ENCODE data around the gene PXYLP1.

PXYLP1 gene

DNA sequence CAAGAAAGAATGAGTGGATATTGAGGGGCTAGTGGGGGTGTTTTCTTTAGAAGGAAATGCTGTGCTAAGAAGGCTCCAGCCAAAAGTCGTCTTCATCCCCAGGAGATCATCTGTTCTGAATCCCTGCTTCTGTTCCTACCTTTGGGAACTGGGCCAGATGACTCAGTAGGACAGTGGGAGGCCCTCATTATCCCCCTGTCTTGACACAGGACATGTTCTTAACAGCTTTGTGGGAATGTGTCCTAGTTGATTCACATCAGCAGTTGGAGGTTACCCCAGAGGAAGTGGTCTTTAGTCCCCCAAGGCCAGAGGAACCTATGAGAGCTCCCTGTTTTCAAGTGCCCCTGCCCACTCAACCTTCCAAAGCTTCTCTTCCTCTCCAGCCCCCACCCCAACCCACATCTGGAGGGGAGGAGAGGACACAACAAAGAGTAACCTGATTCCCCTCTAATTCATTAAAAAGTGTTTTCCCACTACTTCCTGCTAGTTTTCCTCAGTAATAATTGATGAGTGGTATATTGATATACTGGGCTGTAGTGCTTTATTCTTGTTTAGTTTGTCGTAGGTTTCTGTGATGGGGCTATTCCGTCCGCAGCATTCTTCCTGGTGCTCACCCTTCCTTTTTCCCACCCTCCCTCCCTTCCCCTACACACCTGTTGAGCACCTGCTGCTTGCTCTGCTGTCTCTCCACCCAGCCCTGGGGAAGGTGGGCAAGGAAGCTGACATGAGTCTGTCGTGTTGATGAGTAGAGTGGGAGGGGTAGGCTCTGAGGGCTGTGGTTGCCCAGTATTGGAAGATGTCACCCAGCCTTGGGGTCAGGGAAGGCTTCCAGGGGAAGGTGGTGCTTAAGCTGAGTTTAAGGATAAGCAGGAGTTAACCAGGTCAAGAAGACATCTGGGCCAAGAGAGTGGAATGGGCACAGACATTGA is 9.3 kb downstream of the PXYLP1 start:
- no peak overlapping the region for H3K4me3 ChIP-seq (ENCODE audit: low read depth, low read length)
- no peak for TF ChIP-seq CTCF (IDR thresholded peaks at IDR 0.05)

DNA sequence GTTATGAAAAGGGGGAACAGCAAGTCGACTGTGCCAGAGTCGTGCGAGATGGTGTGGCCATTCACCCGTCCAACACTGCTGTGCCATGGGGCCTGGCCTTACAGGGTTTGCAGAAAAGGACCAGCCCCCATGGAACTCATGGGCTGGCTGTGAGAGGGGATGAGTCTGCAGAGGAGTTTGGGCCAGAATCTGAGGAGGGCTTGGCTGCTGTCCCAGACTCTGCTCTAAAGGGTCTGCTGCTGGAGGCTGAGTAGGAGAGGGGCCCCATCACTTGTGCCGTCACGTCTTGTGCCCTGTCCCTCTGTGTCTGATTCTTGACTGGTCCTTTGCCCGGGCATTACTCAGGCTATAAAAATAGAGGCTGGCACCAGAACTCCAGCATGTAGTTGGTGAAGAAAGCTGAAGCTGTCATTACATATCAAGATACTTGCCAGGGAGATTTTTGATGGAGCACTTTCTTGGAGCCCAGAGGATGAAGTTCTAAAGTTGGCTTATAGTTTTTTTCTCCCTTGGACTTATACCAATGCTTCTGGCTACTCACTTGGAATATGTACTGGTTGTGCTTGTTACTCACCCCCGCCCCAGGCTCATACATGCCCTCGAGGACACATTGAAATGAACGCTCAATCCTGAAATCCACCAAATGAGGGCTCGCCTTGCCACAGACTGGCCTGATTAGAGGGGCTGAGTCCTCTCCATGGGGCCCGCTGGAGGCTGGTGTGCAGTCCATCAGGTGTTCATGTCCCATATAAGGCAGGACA is 10.2 kb downstream of the PXYLP1 start:
- Histone ChIP-seq H2AFZ (no peak overlapping the region), H3K27ac (peak overlapping the region; percentile 21), H3K36me3 (ENCODE audit: control insufficient read depth, insufficient read depth, low read length) (no peaks in the 10 kb centered on the region), H3K79me2 (peaks cover 28% of the 10 kb centered on the region), H3K4me1 (peaks cover 76% of the 10 kb centered on the region), H3K9ac (no peak overlapping the region), H3K27me3 (ENCODE audit: control insufficient read depth, insufficient read depth, low read length) (no peaks in the 10 kb centered on the region), H3K4me2 (ENCODE audit: low read length) (no peak overlapping the region), H3K9me3 (ENCODE audit: control insufficient read depth, low read length) (no peaks in the 10 kb centered on the region), H3K4me3 (ENCODE audit: low read depth, low read length) (no peak overlapping the region)
- no peak for TF ChIP-seq CTCF (IDR thresholded peaks at IDR 0.05)

More for the DNA sequence above, 9.3 kb downstream of the PXYLP1 start:
- H3K79me2 ChIP-seq: peaks cover 28% of the 10 kb centered on the region
- H3K4me2 ChIP-seq (ENCODE audit: low read length): no peak overlapping the region
- no peak overlapping the region for H2AFZ ChIP-seq
- H3K27ac ChIP-seq: peak overlapping the region; percentile 91
- H3K9ac ChIP-seq: no peak overlapping the region
- H3K27me3 ChIP-seq (ENCODE audit: control insufficient read depth, insufficient read depth, low read length): no peaks in the 10 kb centered on the region
- H3K4me1 ChIP-seq: peaks cover 67% of the 10 kb centered on the region
- H3K9me3 ChIP-seq (ENCODE audit: control insufficient read depth, low read length): no peaks in the 10 kb centered on the region
- H3K36me3 ChIP-seq (ENCODE audit: control insufficient read depth, insufficient read depth, low read length): no peaks in the 10 kb centered on the region

GRCh38 chr3:141242377-141243092 is 10.9 kb downstream of the PXYLP1 start:
- H3K79me2 ChIP-seq: peaks cover 31% of the 10 kb centered on the region
- H3K9ac ChIP-seq: no peak overlapping the region
- H3K36me3 ChIP-seq (ENCODE audit: control insufficient read depth, insufficient read depth, low read length): no peaks in the 10 kb centered on the region
- H3K27ac ChIP-seq: peak overlapping the region; percentile 53
- no peak overlapping the region for H3K4me3 ChIP-seq (ENCODE audit: low read depth, low read length)
- no peak overlapping the region for H2AFZ ChIP-seq
- no peaks in the 10 kb centered on the region for H3K27me3 ChIP-seq (ENCODE audit: control insufficient read depth, insufficient read depth, low read length)
- TF ChIP-seq CTCF (IDR thresholded peaks at IDR 0.05): no peak
- H3K4me1 ChIP-seq: peaks cover 74% of the 10 kb centered on the region
- no peaks in the 10 kb centered on the region for H3K9me3 ChIP-seq (ENCODE audit: control insufficient read depth, low read length)
- no peak overlapping the region for H3K4me2 ChIP-seq (ENCODE audit: low read length)

- peaks cover 66% of the 10 kb centered on the region for H3K4me1 ChIP-seq
- no peak for TF ChIP-seq CTCF (IDR thresholded peaks at IDR 0.05)
- H2AFZ ChIP-seq: peak overlapping the region; percentile 23
- H3K27me3 ChIP-seq (ENCODE audit: control insufficient read depth, insufficient read depth, low read length): no peaks in the 10 kb centered on the region
- peak overlapping the region; percentile 53 for H3K27ac ChIP-seq
- H3K4me3 ChIP-seq (ENCODE audit: low read depth, low read length): no peak overlapping the region
- H3K9ac ChIP-seq: no peak overlapping the region
- no peaks in the 10 kb centered on the region for H3K36me3 ChIP-seq (ENCODE audit: control insufficient read depth, insufficient read depth, low read length)
- no peaks in the 10 kb centered on the region for H3K9me3 ChIP-seq (ENCODE audit: control insufficient read depth, low read length)
- peaks cover 31% of the 10 kb centered on the region for H3K79me2 ChIP-seq
- H3K4me2 ChIP-seq (ENCODE audit: low read length): no peak overlapping the region
Observed at GRCh38 chr3:141243271-141243707, 11.7 kb downstream of the PXYLP1 start.

Measured in parathyroid adenoma (tissue), 2 donors.